GM18517 (cell line): ENCODE measurements around the gene HSD11B2.
A peak's percentile ranks its signal among the peaks of the same experiment; 100 is the strongest.

Experiments
- ATAC-seq: cut with Tn5 transposase; IDR thresholded peaks from one replicate; pipeline ENCODE4 v1.9.1; 2021; ENCODE audit warnings: mild to moderate bottlenecking, moderate library complexity; ENCODE audit not compliant: unreplicated experiment

Gene HSD11B2

DNA sequence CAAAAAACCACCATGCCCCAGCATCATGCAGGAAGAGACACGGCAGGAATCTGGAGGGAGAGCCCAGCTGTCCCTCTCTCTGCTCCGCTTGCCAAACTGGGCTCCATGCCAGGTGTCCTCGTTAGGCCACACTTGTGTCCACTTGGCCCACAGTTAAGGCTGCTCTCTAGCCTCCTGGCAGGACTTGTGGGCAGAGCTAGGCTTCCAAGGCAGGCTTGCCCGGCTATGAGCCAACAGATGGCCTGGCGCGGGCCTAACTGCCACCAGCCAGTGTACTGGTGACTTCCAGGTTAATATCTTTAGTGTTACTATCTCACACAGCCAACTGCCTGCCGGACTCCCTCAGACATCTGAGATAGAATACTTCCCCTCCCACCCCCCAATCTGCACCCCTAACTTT is 39.4 kb downstream of the HSD11B2 start:
- ATAC-seq, result no peak

DNA sequence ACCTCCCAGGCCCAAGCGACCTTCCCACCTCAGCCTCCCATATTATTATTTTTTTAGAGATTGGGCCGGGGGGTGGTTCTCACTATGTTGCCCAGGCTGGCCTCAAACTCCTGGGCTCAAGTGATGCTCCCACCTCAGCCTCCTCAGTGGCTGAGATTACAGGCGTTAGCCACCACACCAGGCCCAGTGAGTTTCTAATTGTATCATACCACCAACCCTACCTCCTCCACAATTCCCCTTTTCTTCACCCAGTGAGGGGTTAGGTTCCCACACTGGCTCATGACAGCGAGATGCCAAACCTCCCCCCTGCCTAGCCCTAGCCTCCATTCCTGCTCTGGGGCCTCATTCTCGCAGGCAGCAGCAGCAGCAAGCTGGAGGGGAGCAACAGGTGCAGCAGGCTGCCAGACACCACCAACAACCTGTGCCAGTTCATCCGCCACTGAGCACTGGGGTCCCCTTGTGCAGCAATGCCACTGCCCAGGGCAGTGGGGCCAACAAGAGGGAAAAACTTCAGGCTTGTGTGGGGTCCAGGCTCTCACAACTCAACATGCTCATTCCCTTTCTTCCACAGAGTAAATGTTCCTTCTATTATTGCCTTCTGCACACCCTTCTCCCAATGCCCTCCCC is 41.0 kb downstream of the HSD11B2 start:
- no peak for ATAC-seq

DNA sequence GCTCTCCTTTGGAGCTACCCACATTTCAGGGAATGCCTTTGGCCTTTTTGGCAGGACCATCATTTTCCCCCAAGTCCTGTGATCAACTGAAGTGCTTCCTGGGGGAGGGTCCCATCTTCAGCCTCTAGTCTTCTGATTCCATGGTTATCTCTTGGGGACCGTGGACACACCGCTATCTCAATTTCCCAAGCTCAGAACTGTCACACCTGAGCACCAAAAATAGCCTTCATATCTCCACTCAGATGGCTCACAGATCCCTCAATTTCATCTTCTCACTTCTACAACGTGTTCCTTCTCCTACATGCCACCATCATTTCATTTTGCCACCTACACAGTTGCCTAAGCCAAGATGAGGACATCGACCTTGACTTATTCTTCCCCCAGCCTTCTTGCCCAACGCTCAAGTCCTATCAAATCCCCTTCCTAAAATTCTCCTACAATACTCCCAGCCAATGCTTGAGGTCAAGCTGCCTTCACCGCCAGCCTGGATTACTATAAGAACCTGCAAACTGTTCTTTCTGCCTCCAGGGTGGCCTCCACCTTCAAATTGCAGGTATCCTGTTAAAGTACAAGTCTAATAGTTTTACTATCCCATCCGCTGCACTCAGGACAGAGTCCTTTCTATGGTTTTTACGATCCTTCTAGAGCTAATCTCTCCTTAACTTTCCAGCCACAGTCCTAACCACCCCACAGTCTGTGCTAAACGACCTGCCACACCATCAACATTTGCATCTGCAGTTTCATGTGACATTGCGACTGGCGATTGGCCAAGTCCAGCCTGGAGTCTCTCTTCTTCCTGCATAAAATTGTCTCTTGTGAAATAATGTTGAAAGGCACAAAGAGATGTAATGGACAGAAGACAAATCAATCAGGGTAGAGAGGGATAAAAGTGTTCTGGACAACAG is 43.9 kb downstream of the HSD11B2 start:
- ATAC-seq, result no peak

DNA sequence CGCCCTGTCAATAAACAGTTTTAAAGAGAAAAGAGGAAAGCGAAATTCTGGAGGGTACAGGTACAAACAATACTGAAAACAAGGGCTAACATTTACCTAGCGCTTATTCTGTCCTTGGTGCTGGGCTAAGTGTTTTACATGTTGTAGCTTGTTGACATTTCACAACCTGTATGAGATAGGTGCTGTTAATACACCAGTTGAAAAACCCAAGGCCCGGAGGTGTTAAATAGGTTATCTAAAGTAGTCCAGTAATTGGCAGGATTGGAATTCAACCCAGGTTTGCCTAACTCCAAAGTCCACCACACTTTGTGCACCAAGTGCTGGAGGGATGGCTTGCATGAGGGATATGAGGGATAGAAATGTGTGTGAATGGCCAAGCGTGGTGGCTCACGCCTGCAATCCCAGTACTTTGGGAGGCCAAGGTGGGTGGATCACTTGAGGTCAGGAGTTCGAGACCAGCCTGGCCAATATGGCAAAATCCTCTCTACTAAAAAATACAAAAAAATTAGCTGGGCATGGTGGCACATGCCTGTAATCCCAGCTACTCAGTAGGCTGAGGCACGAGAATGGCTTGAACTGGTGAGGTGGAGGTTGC is 47.1 kb downstream of the HSD11B2 start:
- no peak for ATAC-seq

DNA sequence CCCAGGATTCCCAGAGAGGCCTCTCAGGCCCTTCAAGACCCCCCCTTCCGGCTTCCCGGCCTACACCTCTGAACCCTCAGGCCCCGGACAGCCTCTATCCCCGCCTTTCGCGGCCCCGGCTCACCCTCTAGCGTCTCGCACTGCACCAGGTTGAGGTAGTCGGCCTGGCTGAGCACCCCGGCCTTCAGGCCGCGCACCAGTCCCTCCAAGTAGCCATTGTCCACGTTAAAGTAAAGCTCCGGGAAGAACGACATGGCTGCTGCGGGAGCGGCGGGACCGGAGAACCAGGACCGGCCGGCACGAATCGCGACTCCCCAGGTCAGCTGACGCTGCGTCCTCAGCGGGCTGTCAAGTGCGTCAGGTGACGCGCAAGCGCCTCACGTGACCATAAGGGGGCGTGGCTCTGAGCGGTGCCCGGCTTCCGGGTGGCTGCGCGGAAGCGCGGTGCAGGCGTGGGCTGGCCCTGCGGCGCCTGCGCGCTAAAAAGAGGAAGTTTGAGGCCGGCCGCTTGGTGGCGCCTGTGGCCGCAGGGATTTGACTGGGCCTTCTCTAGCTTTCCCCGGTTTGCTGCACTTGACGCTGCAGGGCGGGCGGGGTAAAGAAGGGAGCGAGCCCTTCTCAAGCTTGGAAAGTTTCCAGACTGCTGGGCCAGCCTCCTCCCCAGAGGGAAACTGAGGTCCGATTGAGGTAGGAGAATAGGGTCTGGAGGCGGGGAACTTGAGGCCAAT is 50.1 kb downstream of the HSD11B2 start, which contains the start of gene ATP6V0D1:
TSS of gene ATP6V0D1 (minus strand) at position 325 of the 728 bp plus-strand sequence. CDS start at position 254, 71 bp downstream.
- peak; percentile 95 for ATAC-seq

DNA sequence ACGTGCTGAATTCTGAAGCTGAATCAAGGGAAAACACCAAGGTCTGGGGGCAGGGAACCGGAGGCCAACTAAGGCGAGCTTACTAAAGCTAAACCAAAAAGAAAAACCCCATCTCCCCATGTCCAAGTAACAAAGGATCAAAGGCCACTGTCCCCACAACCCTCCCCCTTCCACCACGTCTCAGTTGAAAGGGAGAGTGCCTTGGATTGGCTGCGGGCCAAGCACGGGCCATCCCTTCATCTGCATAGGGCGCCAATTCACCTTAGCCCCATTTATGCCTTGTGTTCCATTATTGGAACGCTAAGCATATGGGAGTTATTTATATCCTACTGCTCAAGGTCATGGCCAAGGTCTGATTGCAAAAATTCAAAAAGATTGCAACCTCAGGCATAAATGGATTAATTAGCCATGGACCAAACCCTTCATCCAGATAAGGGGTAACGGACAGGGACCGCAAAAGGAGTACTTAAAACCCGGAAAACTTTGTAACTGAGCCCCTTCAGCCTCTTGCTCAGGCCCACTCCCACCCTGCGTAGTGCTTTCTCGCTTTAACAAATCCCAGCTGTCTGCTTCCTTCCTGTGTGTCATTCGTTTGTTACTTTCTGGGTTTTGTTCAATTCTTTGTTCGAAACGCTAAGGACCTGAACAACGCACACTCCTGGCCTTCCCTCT is 50.8 kb downstream of the HSD11B2 start:
- no peak for ATAC-seq

DNA sequence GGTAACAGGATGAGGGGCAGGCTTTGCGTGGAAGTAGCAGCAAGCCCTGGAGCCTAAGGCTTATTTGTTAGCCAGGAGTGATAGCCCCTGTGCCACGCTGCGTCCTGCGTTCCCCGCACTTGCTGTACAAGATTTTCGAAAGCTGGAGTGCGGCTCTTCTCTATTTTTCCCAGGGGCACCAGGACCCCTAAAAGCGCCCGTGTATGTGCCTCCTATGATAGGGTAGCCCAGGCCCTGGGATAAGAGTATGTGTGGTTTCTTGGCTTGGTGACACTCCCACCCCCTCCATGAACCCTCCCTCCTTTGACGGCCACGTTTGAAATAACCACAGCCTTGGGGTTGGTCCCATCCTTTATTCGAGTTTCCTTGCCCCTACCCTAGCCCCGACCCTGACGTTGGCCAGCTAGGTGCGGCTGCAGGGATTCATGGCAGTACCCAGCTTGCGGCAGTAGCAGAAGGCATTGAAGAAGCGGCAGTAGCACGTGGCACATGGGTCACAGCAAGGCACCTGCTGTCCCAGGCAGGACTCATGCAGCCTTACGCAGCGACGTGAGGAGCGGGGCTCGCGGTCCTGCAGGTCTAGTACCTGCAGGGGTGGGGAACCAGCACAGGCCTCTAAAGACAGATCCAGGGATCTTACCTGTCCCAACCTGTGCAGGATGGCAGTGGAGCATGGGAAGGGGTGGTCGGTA is 51.5 kb downstream of the HSD11B2 start:
- no peak for ATAC-seq

DNA sequence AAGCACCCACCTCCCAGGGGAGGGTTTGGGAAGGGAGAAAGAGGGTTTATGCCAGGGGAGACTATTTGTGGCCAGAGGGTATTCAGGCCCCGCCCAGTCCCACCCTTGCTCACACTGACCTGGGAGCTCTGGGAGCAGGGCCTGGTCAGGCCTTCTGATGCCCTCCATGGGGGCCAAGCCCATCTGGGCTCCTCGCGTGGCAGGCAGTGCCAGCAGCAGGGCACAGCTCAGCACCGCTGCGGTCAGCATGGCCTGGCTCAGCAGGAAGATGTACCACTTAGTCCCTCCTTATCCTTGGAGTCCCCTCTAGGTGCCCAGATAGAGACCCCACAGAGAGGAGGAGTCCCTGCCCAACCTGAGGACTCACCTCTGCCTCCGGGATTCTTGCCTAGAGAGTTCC is 52.2 kb downstream of the HSD11B2 start, which contains the start of gene AGRP:
TSS of gene AGRP (minus strand) at position 398 of the 400 bp plus-strand sequence. CDS start at position 249, 149 bp downstream.
- ATAC-seq, result no peak

DNA sequence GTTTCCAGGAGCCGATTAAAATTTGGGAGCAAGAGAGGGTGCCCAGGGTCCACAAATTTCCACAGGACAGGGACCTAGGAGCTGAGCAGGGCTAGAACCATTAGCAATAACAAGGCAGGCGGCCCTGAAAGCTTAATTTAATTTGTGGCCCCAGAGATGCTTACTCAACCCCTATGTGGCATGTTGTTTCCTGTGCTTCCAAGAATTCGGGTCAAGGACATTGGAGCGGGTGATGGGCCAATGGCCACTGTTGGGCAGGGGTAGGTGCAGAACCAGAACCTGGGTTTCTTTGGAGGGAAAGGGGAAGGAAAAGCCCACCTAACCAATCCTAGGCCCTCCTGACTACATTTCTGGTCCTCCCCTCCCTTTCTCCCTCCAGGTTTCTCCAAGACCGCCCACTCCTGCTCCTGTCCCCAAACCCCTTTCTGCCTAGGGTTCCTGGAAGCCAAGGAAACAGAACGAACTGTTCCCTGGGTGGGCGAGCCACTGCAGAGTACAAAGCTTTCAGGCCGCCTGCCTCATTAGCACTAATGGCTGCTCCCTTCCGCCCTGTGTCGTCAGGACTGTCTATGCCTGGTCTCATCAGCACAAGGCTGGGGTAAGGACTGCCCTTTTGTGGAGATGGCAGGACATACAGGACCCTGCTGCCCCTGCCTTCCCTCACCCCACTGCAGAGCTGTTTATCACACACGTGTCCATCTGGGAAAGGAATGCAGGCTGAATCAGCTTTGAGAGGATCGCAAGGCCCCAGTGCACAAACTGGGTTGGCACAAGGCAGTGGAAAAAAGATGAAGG is 53.0 kb downstream of the HSD11B2 start:
- ATAC-seq, result no peak

DNA sequence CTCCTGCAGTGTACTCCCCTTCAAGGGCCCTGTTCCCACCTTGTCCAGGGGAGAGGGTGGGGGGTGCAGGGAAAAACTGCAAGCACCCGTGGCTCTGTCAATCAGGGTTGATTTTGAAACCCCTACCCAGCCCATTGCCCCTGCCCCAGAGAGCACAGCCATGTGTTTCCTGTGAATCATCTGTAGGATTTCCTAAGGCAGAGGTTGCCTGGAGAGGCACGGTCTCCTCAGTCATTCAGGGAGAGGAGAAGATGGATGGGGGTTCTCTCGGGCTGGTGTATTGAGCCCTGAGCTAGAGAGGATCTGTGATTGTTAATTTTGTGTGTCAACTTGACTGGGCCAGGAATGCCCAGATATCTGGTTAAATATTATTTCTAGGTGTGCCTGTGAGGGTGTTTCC is 55.9 kb downstream of the HSD11B2 start:
- no peak for ATAC-seq
